IPS-20b (cell line): ENCODE results near the gene SPTBN1.

ENCODE experiments used
- H3K27ac ChIP-seq: one replicate; pipeline ENCODE4 v1.5.1; 2013; ENCODE audit warnings: low read length
- H3K27me3 ChIP-seq: 2 replicates; pipeline ENCODE4 v1.6.1; 2013; ENCODE audit warnings: mild to moderate bottlenecking, low read length, inconsistent platforms; ENCODE audit not compliant: insufficient read depth
- H3K36me3 ChIP-seq: 2 replicates; pipeline ENCODE4 v1.6.1; 2013; ENCODE audit warnings: low read depth, mild to moderate bottlenecking, inconsistent platforms, low read length, moderate library complexity; ENCODE audit not compliant: insufficient read depth
- H3K4me1 ChIP-seq: 2 replicates; pipeline ENCODE4 v1.6.1; 2013; ENCODE audit warnings: mild to moderate bottlenecking, control low read depth, inconsistent platforms, low read length, moderate library complexity; ENCODE audit not compliant: insufficient read depth
- H3K4me3 ChIP-seq: 2 replicates; pipeline ENCODE4 v1.5.1; 2013; ENCODE audit warnings: mild to moderate bottlenecking, low read length, inconsistent platforms
- H3K9ac ChIP-seq: 2 replicates; pipeline ENCODE4 v1.6.1; 2013; ENCODE audit warnings: low read depth, mild to moderate bottlenecking, inconsistent platforms, low read length, moderate library complexity
- H3K9me3 ChIP-seq: 2 replicates; pipeline ENCODE4 v1.6.1; 2013; ENCODE audit warnings: mild to moderate bottlenecking, low read depth, low read length, inconsistent platforms; ENCODE audit not compliant: insufficient read depth

SPTBN1 gene

DNA sequence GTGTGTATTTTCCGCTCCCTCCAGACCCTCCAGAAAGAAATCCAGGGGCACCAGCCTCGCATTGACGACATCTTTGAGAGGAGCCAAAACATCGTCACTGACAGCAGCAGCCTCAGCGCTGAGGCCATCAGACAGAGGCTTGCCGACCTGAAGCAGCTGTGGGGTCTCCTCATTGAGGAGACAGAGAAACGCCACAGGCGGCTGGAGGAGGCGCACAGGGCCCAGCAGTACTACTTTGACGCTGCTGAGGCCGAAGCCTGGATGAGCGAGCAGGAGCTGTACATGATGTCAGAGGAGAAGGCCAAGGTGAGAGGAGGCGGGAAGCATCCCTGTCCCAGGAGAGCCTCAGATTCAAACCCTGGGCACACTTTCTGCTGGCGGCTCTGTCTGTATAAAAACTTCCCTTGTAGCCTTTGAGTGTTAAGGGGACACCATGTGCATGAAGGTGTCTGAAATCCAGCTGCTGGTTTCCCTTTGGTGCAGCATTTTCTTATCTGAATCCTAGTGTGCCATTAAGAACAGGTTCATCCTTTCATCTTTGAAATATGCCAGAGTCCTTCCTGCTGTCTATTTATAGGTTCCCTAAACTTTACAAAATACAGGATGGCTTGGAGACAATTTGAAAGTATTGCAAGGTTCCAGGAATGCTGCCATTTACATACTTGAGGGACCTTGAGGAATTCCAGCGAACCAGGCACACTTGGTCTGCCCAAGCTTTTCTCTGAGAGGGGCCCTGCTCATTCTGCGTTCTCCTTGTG, 190.2 kb downstream of the SPTBN1 start:
- Histone ChIP-seq H3K36me3 (peaks cover 99% of the 10 kb centered on the region), H3K9me3 (no peaks in the 10 kb centered on the region), H3K4me1 (no peaks in the 10 kb centered on the region), H3K4me3 (no peak overlapping the region), H3K27me3 (no peaks in the 10 kb centered on the region), H3K27ac (no peak overlapping the region), H3K9ac (no peak overlapping the region)

DNA sequence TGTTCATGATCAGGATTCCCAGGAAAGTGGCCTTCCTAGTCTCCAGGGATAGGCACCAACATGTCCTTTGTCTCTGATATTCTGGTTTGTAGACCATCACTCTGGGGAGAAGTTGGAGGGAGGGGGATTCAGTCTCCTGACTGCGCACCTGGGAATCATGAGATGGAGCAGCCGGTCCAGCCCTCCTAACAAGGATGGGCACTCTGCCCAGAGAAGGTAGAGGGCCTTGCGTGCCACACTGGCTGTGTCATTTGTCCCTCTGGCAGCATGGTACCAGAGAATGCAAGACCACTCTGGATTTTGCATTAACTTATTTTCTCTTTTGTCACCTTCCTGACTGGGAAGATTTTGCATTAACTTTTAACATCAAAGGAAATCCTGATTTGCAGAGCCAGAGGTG, 192.1 kb downstream of the SPTBN1 start:
- H3K36me3 ChIP-seq: peaks cover 100% of the 10 kb centered on the region
- H3K4me3 ChIP-seq: no peak overlapping the region

DNA sequence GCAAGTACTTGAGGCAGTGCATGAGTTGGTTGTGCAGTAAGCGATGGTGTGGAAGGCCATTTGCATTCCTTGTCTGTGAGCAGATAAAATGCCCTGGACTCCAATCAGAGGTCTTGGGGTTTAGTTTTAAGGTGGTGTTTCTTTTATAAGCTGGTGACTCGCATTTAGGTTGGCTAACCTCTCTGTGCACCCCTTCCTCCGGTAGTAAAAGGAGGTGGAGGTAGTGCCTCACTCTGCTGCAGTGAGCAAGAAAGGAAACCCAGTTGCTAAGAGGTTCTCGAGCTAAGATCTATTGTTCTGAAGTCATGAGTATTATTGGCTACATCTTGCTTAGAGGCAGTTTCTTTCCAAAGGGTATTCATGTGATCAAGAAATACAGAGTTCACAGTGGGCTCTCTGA, 193.1 kb downstream of the SPTBN1 start:
- H3K36me3 ChIP-seq: peaks cover 100% of the 10 kb centered on the region
- no peaks in the 10 kb centered on the region for H3K9me3 ChIP-seq
- H3K27ac ChIP-seq: no peak overlapping the region

More for the DNA sequence above, 192.1 kb downstream of the SPTBN1 start:
- Histone ChIP-seq H3K9ac (no peak overlapping the region), H3K27ac (no peak overlapping the region), H3K4me1 (no peaks in the 10 kb centered on the region), H3K9me3 (no peaks in the 10 kb centered on the region), H3K27me3 (no peaks in the 10 kb centered on the region)

DNA sequence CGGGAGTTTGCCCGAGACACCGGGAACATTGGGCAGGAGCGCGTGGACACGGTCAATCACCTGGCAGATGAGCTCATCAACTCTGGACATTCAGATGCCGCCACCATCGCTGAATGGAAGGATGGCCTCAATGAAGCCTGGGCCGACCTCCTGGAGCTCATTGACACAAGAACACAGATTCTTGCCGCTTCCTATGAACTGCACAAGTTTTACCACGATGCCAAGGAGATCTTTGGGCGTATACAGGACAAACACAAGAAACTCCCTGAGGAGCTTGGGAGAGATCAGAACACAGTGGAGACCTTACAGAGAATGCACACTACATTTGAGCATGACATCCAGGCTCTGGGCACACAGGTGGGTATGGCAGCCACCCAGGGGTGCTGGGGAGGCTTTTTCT, 193.5 kb downstream of the SPTBN1 start:
- Histone ChIP-seq H3K27ac (no peak overlapping the region), H3K36me3 (peaks cover 100% of the 10 kb centered on the region), H3K27me3 (no peaks in the 10 kb centered on the region), H3K4me3 (no peak overlapping the region), H3K9me3 (no peaks in the 10 kb centered on the region), H3K4me1 (no peaks in the 10 kb centered on the region), H3K9ac (no peak overlapping the region)

More for the DNA sequence above, 193.1 kb downstream of the SPTBN1 start:
- H3K4me1 ChIP-seq: no peaks in the 10 kb centered on the region
- H3K27me3 ChIP-seq: no peaks in the 10 kb centered on the region
- H3K4me3 ChIP-seq: no peak overlapping the region
- no peak overlapping the region for H3K9ac ChIP-seq

DNA sequence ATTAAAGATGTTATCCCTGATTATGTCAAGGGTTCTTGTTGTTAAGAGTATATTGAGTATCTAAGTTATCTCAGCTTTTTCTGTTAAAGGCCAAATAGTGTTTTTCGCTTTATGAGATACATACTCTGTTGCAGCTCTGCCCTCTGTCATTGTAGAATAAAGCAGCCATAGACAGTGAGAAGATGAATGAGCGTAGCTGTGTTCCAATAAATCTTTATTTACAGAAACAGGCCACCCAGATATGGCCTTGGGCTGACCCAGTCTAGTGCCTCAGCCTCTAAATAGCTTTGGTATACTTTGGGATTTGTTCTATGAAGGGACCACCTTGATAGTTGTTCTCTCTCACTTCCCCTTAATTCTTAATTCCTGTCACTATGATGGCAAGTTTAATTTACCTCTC, 194.5 kb downstream of the SPTBN1 start:
- Histone ChIP-seq H3K4me3 (no peak overlapping the region), H3K36me3 (peaks cover 100% of the 10 kb centered on the region), H3K27me3 (no peaks in the 10 kb centered on the region), H3K4me1 (no peaks in the 10 kb centered on the region), H3K9me3 (no peaks in the 10 kb centered on the region), H3K9ac (no peak overlapping the region), H3K27ac (no peak overlapping the region)

DNA sequence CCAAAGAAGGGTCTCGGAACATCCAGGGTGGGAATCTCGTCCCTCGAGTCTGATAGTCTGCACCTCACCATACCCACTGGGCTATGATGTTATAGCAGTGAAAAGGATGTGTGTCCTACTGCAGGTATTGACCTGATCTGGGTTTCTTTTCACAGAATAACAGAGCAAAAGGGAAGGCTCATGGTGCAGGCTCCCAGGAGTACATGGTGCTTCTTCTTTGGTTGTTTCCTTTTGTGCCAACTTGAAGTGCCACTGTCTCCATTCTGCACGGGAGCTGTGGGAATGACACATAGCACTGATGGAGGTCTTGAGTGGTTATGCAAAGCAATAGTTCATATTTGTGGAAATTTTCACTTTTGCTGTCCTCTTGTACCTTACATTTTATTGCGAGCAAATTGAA, 195.2 kb downstream of the SPTBN1 start:
- Histone ChIP-seq H3K27ac (no peak overlapping the region), H3K36me3 (peaks cover 100% of the 10 kb centered on the region), H3K4me3 (no peak overlapping the region), H3K9me3 (no peaks in the 10 kb centered on the region), H3K9ac (no peak overlapping the region), H3K27me3 (no peaks in the 10 kb centered on the region), H3K4me1 (no peaks in the 10 kb centered on the region)

DNA sequence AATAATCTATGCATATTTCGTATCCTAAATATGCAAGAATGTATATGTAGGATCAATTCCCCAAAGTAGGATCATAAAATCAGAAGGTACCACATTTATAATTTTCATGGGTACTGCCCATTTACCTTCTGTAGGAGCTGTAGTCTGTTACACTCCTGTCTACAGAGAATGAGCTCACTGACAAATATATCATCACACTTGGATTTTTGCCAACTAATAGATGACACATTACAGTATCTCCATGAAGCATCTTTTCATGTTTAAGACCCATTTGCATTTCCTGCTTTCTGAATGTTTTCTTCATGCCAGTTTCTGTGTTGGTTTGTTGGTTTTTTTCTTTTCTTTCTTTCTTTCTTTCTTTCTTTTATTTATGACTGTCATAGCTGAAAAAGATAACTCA, 196.4 kb downstream of the SPTBN1 start:
- no peak overlapping the region for H3K9ac ChIP-seq
- no peaks in the 10 kb centered on the region for H3K4me1 ChIP-seq
- peaks cover 99% of the 10 kb centered on the region for H3K36me3 ChIP-seq
- H3K4me3 ChIP-seq: no peak overlapping the region
- no peaks in the 10 kb centered on the region for H3K9me3 ChIP-seq
- H3K27me3 ChIP-seq: no peaks in the 10 kb centered on the region
- no peak overlapping the region for H3K27ac ChIP-seq

DNA sequence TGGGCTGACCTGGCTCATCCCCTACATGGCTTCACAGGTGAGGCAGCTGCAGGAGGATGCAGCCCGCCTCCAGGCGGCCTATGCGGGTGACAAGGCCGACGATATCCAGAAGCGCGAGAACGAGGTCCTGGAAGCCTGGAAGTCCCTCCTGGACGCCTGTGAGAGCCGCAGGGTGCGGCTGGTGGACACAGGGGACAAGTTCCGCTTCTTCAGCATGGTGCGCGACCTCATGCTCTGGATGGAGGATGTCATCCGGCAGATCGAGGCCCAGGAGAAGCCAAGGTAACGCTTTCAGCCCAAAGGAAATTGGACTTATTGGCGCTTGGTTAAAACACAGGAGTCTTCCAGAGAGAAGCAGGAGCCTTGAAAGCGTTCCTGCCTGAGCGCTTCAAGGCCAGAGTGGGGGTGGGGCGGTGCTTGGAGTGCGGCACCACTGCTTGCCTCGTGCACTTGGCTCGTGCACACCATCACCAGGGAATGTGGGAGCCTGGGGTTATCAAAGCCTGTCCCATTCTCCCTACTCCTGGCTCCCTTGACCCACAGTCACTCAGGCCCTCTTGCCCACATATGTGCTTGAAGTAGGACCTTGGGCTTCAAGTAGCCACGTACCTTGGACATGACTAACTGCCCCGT, 197.6 kb downstream of the SPTBN1 start:
- Histone ChIP-seq H3K27me3 (no peaks in the 10 kb centered on the region), H3K4me3 (no peak overlapping the region), H3K9me3 (no peaks in the 10 kb centered on the region), H3K36me3 (peaks cover 99% of the 10 kb centered on the region), H3K9ac (no peak overlapping the region), H3K27ac (no peak overlapping the region), H3K4me1 (no peaks in the 10 kb centered on the region)

DNA sequence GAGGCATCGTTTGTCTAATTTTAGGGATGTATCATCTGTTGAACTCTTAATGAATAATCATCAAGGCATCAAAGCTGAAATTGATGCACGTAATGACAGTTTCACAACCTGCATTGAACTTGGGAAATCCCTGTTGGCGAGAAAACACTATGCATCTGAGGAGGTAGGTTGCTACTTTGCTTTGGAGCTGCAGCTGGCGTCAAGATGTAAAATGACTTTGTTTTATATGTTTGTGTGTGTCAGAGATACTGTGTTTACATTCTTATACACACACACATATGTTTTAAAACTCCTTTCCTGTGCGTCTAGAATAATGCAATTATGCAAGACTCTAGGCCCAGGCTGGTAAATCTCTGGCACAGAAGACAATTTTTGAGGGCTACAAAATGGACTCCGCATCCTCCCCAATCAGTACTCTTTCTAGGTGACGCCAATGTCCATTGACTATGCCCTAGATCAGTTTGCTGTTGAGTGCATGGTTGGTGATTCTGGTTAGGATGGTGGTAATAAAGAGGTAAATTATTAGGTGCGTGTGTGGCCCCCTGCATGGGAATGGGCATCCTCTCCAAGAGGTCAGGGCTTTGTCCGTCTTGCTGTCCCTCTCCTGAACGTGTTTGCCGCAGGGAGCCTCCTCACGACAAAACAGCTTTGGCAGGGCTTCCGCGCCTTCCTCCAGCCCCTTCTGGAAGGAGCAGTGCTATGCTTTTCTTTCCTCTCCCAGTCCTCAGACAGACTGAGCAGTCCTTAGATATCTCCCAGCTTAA, 199.1 kb downstream of the SPTBN1 start:
- no peak overlapping the region for H3K27ac ChIP-seq
- H3K27me3 ChIP-seq: no peaks in the 10 kb centered on the region
- no peaks in the 10 kb centered on the region for H3K9me3 ChIP-seq
- peaks cover 99% of the 10 kb centered on the region for H3K36me3 ChIP-seq
- no peaks in the 10 kb centered on the region for H3K4me1 ChIP-seq
- no peak overlapping the region for H3K9ac ChIP-seq
- no peak overlapping the region for H3K4me3 ChIP-seq

DNA sequence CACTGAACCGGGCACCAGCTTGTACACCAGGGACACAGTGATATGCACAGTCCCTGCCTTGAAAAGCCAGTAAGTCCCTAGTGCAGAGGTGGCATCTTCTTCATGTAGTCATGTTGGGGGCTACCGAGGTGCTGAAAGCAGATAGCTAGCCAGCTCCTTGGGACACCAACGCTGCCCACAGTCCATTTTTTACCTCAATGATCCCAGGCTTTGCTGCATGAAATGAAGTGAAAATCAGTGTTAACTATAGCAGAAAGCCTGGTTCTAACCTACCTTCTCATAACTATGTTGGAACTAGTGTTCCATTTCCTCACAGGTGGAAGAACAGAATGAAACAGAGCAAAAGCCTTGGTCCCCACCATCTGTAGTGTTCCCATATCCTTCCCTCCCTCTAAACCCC, 200.7 kb downstream of the SPTBN1 start:
- Histone ChIP-seq H3K9ac (no peak overlapping the region), H3K27ac (no peak overlapping the region), H3K36me3 (peaks cover 99% of the 10 kb centered on the region)

DNA sequence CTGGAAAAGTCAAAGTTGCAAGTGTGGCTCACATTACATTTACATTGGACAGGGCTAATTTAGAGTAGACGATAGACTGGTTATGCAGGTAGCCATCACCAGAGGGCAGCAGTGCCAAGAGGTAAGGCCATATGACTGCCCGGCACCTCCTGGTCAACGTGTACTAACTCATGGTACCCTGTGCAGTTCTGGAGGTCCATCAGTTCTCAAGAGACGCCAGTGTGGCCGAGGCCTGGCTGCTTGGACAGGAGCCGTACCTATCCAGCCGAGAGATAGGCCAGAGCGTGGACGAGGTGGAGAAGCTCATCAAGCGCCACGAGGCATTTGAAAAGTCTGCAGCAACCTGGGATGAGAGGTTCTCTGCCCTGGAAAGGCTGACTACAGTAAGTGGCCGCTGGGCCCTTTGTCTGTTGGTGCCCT, 201.5 kb downstream of the SPTBN1 start:
- no peak overlapping the region for H3K27ac ChIP-seq
- no peaks in the 10 kb centered on the region for H3K4me1 ChIP-seq
- H3K4me3 ChIP-seq: no peak overlapping the region
- H3K27me3 ChIP-seq: no peaks in the 10 kb centered on the region
- peaks cover 99% of the 10 kb centered on the region for H3K36me3 ChIP-seq
- no peaks in the 10 kb centered on the region for H3K9me3 ChIP-seq
- no peak overlapping the region for H3K9ac ChIP-seq

More for the DNA sequence above, 200.7 kb downstream of the SPTBN1 start:
- Histone ChIP-seq H3K4me1 (no peaks in the 10 kb centered on the region), H3K9me3 (no peaks in the 10 kb centered on the region), H3K27me3 (no peaks in the 10 kb centered on the region), H3K4me3 (no peak overlapping the region)
